Lung (tissue), 12 donors: ENCODE results near the gene BST2. TPM values are rescaled to one million over a fixed set of nuclear protein-coding genes. Genes with fewer than 3 reads are reported as not detected.

Experiments
- ATAC-seq: fragments of 200-7000 bp; cut with Tn5 transposase; one replicate; pipeline ENCODE4 v1.9.1; 2020; ENCODE audit warnings: moderate number of reproducible peaks; ENCODE audit not compliant: insufficient read depth, low FRiP score
- DNase-seq, 3 donors: peaks; one replicate each; pipeline ENCODE4 v3.0.0-alpha.2; 2013 to 2017
- H3K27ac ChIP-seq, 2 donors: one replicate each; pipeline ENCODE4 v1.5.1; 2013; ENCODE audit warnings: mild to moderate bottlenecking in 2 of 2, moderate library complexity in 2 of 2, control low read depth in 1 of 2, inconsistent platforms in 1 of 2, low read depth in 1 of 2, low read length in 1 of 2
- H3K27me3 ChIP-seq, 3 donors: one replicate each; pipeline ENCODE4 v1.5.1; 2013; ENCODE audit warnings: low read length in 2 of 3; ENCODE audit not compliant: control insufficient read depth in 3 of 3, insufficient read depth in 3 of 3
- H3K36me3 ChIP-seq, 4 donors: one replicate each; pipeline ENCODE4 v1.5.1; 2013; ENCODE audit warnings: low read length in 4 of 4, mild to moderate bottlenecking in 1 of 4, moderate library complexity in 1 of 4; ENCODE audit not compliant: control insufficient read depth in 4 of 4, insufficient read depth in 4 of 4
- H3K4me1 ChIP-seq, 5 donors: one replicate each; pipeline ENCODE4 v1.5.1; 2013; ENCODE audit warnings: low read length in 5 of 5, mild to moderate bottlenecking in 2 of 5, moderate library complexity in 1 of 5; ENCODE audit not compliant: control insufficient read depth in 5 of 5, insufficient read depth in 5 of 5
- H3K4me3 ChIP-seq: one replicate; pipeline ENCODE4 v1.5.1; 2013; ENCODE audit warnings: mild to moderate bottlenecking, control low read depth, moderate library complexity
- H3K9ac ChIP-seq, 2 donors: one replicate each; pipeline ENCODE4 v1.5.1; 2013; ENCODE audit warnings: low read length in 2 of 2, control low read depth in 1 of 2; ENCODE audit not compliant: insufficient read depth in 1 of 2
- H3K9me3 ChIP-seq, 4 donors: one replicate each; pipeline ENCODE4 v1.5.1; 2013; ENCODE audit warnings: low read length in 3 of 4, mild to moderate bottlenecking in 1 of 4, moderate library complexity in 1 of 4; ENCODE audit not compliant: control insufficient read depth in 4 of 4, insufficient read depth in 3 of 4
- WGBS, 2 donors: extraction: QIAGEN DNeasy Blood & Tissue Kit; methylation state at CpG; one replicate each; pipeline ENCODE4 v1.1.7; 2013; 5-methylcytosine and 5-hydroxymethylcytosine counted together
- polyA plus RNA-seq, 2 donors: library from polyadenylated mRNA; stranded (reverse); fragments of 200-250 nt; gene quantifications; one replicate each; pipeline ENCODE4 v1.2.1, GENCODE V29; 2013
- total RNA-seq, 2 donors: library from RNA; depleted of rRNA in 1 of 2; stranded (reverse); fragments of >200 nt in 1 of 2; gene quantifications; one replicate each; pipeline ENCODE4 v1.2.1, GENCODE V29; 2014 to 2021
- TF ChIP-seq, protein P1 (sequence below): IDR thresholded peaks from 2 replicates; pipeline ENCODE4 v1.5.1; 2012; ENCODE audit warnings: mild to moderate bottlenecking; ENCODE audit errors: control extremely low read depth, extremely low read depth
- donor health status: control.
- donor health status: control.
- donor health status: Bipolar disorder and iron deficiency.
- donor health status: healthy.
- donor health status: DM: yes; HTN: yes; CAD: no.

Gene BST2
- total and polyA plus RNA-seq, 4 donors, result 48.2 to 179 (median 60.5) TPM

- TF ChIP-seq, protein P1, sequence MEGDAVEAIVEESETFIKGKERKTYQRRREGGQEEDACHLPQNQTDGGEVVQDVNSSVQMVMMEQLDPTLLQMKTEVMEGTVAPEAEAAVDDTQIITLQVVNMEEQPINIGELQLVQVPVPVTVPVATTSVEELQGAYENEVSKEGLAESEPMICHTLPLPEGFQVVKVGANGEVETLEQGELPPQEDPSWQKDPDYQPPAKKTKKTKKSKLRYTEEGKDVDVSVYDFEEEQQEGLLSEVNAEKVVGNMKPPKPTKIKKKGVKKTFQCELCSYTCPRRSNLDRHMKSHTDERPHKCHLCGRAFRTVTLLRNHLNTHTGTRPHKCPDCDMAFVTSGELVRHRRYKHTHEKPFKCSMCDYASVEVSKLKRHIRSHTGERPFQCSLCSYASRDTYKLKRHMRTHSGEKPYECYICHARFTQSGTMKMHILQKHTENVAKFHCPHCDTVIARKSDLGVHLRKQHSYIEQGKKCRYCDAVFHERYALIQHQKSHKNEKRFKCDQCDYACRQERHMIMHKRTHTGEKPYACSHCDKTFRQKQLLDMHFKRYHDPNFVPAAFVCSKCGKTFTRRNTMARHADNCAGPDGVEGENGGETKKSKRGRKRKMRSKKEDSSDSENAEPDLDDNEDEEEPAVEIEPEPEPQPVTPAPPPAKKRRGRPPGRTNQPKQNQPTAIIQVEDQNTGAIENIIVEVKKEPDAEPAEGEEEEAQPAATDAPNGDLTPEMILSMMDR, result peak; percentile 31
Measured at GRCh38 chr19:17394891-17395415, 10.5 kb downstream of the BST2 start.

DNA sequence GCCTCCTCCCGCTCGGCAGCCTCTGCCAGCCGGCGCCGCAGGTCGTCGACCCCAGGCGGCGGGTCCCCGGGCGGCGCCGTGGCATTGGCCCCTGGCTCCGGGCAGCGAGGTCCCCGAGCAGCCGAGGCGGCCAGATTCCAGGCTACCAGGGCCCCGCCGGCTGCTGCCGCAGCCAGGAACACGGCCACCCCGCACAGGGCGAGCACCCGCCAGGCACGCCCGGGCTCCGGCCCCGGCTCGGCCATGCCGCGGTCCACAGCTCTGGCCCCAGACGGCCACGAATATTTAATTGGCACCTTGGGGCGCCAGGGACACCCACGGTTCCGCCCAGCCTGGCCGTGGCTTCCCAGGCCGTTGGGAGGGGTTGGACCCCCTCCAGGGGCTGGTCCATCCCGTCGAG, 11.5 kb downstream of the BST2 start, which contains the start of gene CCDC194:
Gene CCDC194, minus strand, starts transcription at position 283 of the 400 bp plus-strand sequence. Its CDS starts 38 bp downstream, at position 245.
- TF ChIP-seq, protein P1, result no peak
- no peak for ATAC-seq
- H3K9me3 ChIP-seq, result peaks cover 0 to 5% (median 0%) of the 10 kb centered on the region in 4 donors
- peaks cover 0 to 10% (median 9%) of the 10 kb centered on the region in 3 donors for H3K27me3 ChIP-seq
- no peak within 1 kb of the TSS for H3K4me3 ChIP-seq
- H3K36me3 ChIP-seq, result no peaks in the 10 kb centered on the region
- 38 to 57% methylated on average over 39 to 41 of the region's 41 CpGs for WGBS, 2 donors
- DNase-seq, result no peak
- H3K4me1 ChIP-seq, result peaks cover 2 to 14% (median 3%) of the 10 kb centered on the region in 5 donors
- H3K27ac ChIP-seq, result no peak within 1 kb of the TSS
- H3K9ac ChIP-seq, result no peak within 1 kb of the TSS

More at GRCh38 chr19:17394891-17395415, 10.5 kb downstream of the BST2 start:
- H3K4me3 ChIP-seq, result no peak overlapping the region
- H3K27ac ChIP-seq, result no peak overlapping the region
- no peak overlapping the region for H3K9ac ChIP-seq
- WGBS, 2 donors, result 15 to 22% methylated on average over 17 to 19 of the region's 19 CpGs
- H3K4me1 ChIP-seq, result peaks cover 2 to 14% (median 3%) of the 10 kb centered on the region in 5 donors
- peaks cover 0 to 10% (median 9%) of the 10 kb centered on the region in 3 donors for H3K27me3 ChIP-seq
- DNase-seq (peak in 2 of 3 donors; percentile 30 to 64), ATAC-seq (no peak)
- H3K9me3 ChIP-seq, result no peaks in the 10 kb centered on the region
- H3K36me3 ChIP-seq, result no peaks in the 10 kb centered on the region

GRCh38 chr19:17393002-17393401, 12.4 kb downstream of the BST2 start:
- Histone ChIP-seq H3K9ac (no peak overlapping the region), H3K4me1 (peaks cover 2 to 14% (median 3%) of the 10 kb centered on the region in 5 donors), H3K36me3 (no peaks in the 10 kb centered on the region), H3K27ac (no peak overlapping the region), H3K9me3 (peaks cover 0 to 6% (median 0%) of the 10 kb centered on the region in 4 donors), H3K27me3 (peaks cover 0 to 10% (median 9%) of the 10 kb centered on the region in 3 donors), H3K4me3 (no peak overlapping the region)
- ATAC-seq, result no peak
- no peak for DNase-seq
- TF ChIP-seq, protein P1, result no peak
- 47 to 64% methylated on average over 2 of the region's 2 CpGs for WGBS, 2 donors
